ENCODE results near the gene TMEM81. TPM values are rescaled to one million over a fixed set of nuclear protein-coding genes. Genes with fewer than 3 reads are reported as not detected.

Gene TMEM81
- total and polyA plus RNA-seq, 4 donors: 0.78 to 2.8 (median 0.89) TPM

DNA sequence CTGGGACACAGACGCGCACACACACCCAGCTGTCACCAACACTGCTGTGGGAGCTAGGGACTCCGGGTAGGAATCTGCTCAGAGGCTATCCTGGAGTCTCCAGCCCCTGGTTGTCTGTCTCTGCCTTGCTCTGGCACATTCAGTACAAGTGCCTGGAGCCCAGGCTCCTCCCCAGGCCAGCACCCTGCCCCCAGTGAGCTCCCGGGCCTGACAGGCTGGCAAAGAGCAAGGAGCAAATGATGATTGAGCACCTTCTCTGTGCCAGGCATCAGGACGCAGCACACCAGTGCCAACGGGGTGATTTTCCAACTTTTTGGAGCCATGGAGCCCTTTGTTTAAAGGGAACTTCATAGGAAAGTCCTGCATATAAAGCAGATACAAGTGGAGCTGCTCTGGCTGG is 34.8 kb downstream of the TMEM81 start:
- Histone ChIP-seq H3K36me3 (ENCODE audit: control insufficient read depth in 4 of 4, insufficient read depth in 3 of 4, low read depth in 1 of 4, low read length in 3 of 4) (no peaks in the 10 kb centered on the region), H3K4me1 (ENCODE audit: control insufficient read depth in 4 of 4, insufficient read depth in 4 of 4, low read length in 3 of 4) (peaks cover 0 to 9% (median 2%) of the 10 kb centered on the region in 4 donors), H3K9me3 (ENCODE audit: control insufficient read depth in 4 of 4, low read length in 3 of 4) (no peaks in the 10 kb centered on the region), H3K9ac (ENCODE audit: low read depth in 1 of 2, low read length in 2 of 2) (no peak overlapping the region), H3K27ac (ENCODE audit: low read depth in 1 of 2, low read length in 2 of 2) (no peak overlapping the region), H3K4me3 (ENCODE audit: low read depth in 1 of 3, low read length in 3 of 3) (no peak overlapping the region), H3K27me3 (ENCODE audit: control insufficient read depth in 4 of 4, insufficient read depth in 4 of 4, low read length in 3 of 4) (no peaks in the 10 kb centered on the region)
- no peak for DNase-seq (ENCODE audit: low spot score)
- TF ChIP-seq HNF4A (conservative IDR thresholded peaks at IDR 0.05) (peak in 1 of 2 donors; percentile 58), GABPA (IDR thresholded peaks at IDR 0.05 in 1 of 2, conservative IDR thresholded peaks at IDR 0.05 in 1 of 2) (no peak)
- 57% methylated on average over 6 of the region's 6 CpGs for WGBS

DNA sequence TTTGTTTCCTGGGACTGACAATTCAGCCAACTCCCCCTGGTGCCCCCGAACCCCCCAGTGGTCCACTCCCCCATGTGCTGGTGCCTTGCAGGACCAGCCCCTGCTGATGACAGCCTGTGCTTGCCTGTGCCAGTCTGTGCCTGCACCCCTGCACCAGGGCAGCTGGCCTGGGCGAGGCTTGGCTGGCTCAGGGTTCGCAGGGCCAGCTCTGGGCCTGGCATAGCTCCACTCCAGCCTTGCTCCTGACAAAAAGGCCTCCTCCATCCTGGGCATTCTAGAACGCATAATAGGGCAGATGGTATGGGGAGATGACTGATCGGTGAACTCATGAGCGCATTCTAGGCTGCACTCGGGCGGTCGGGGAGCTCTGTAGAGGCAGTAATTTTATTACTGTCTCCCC is 35.9 kb downstream of the TMEM81 start:
- 87% methylated on average over 9 of the region's 9 CpGs for WGBS
- no peak for DNase-seq (ENCODE audit: low spot score)
- Histone ChIP-seq H3K27me3 (ENCODE audit: control insufficient read depth in 4 of 4, insufficient read depth in 4 of 4, low read length in 3 of 4) (no peaks in the 10 kb centered on the region), H3K9ac (ENCODE audit: low read depth in 1 of 2, low read length in 2 of 2) (no peak overlapping the region), H3K36me3 (ENCODE audit: control insufficient read depth in 4 of 4, insufficient read depth in 3 of 4, low read depth in 1 of 4, low read length in 3 of 4) (no peaks in the 10 kb centered on the region), H3K9me3 (ENCODE audit: control insufficient read depth in 4 of 4, low read length in 3 of 4) (no peaks in the 10 kb centered on the region), H3K4me3 (ENCODE audit: low read depth in 1 of 3, low read length in 3 of 3) (no peak overlapping the region), H3K27ac (ENCODE audit: low read depth in 1 of 2, low read length in 2 of 2) (no peak overlapping the region), H3K4me1 (ENCODE audit: control insufficient read depth in 4 of 4, insufficient read depth in 4 of 4, low read length in 3 of 4) (peaks cover 0 to 9% (median 2%) of the 10 kb centered on the region in 4 donors)
- TF ChIP-seq TAF1 (conservative IDR thresholded peaks at IDR 0.05) (no peak), HNF4A (conservative IDR thresholded peaks at IDR 0.05) (no peak), EGR1 (IDR thresholded peaks at IDR 0.05; ENCODE audit: low read depth in 2 of 2) (no peak), RXRA (IDR thresholded peaks at IDR 0.05) (no peak), YY1 (IDR thresholded peaks at IDR 0.05) (no peak)
- TF ChIP-seq, protein P1, sequence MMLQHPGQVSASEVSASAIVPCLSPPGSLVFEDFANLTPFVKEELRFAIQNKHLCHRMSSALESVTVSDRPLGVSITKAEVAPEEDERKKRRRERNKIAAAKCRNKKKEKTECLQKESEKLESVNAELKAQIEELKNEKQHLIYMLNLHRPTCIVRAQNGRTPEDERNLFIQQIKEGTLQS (IDR thresholded peaks at IDR 0.05): no peak

DNA sequence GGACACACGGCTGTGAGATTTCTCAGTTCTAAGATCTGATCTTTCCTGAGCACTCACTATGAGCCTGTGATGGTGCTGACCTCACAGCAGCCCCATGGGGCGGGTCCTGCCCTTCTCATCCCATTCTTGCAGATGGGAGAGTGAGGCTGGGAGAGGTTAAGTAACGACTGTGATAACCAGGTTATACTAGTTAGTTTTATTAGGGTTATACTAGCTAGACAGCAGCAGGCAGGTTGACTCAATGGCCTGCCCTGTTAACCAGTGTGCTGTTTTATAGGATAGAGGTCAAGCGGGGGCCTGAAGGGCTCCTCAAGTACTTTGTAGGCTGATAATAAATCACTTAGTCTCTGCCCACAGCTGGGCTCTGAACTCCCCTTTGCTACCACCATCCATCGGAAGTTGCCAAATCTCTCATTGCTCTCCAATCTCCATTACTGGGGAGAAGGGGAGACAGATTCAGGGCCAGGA is 36.5 kb downstream of the TMEM81 start:
- Histone ChIP-seq H3K9me3 (ENCODE audit: control insufficient read depth in 4 of 4, low read length in 3 of 4) (no peaks in the 10 kb centered on the region), H3K4me1 (ENCODE audit: control insufficient read depth in 4 of 4, insufficient read depth in 4 of 4, low read length in 3 of 4) (peaks cover 0 to 9% (median 2%) of the 10 kb centered on the region in 4 donors), H3K36me3 (ENCODE audit: control insufficient read depth in 4 of 4, insufficient read depth in 3 of 4, low read depth in 1 of 4, low read length in 3 of 4) (no peaks in the 10 kb centered on the region), H3K27ac (ENCODE audit: low read depth in 1 of 2, low read length in 2 of 2) (no peak overlapping the region), H3K4me3 (ENCODE audit: low read depth in 1 of 3, low read length in 3 of 3) (no peak overlapping the region), H3K27me3 (ENCODE audit: control insufficient read depth in 4 of 4, insufficient read depth in 4 of 4, low read length in 3 of 4) (no peaks in the 10 kb centered on the region), H3K9ac (ENCODE audit: low read depth in 1 of 2, low read length in 2 of 2) (no peak overlapping the region)
- DNase-seq (ENCODE audit: low spot score): no peak
- 88% methylated on average over 5 of the region's 5 CpGs for WGBS
- TF ChIP-seq, protein P2, sequence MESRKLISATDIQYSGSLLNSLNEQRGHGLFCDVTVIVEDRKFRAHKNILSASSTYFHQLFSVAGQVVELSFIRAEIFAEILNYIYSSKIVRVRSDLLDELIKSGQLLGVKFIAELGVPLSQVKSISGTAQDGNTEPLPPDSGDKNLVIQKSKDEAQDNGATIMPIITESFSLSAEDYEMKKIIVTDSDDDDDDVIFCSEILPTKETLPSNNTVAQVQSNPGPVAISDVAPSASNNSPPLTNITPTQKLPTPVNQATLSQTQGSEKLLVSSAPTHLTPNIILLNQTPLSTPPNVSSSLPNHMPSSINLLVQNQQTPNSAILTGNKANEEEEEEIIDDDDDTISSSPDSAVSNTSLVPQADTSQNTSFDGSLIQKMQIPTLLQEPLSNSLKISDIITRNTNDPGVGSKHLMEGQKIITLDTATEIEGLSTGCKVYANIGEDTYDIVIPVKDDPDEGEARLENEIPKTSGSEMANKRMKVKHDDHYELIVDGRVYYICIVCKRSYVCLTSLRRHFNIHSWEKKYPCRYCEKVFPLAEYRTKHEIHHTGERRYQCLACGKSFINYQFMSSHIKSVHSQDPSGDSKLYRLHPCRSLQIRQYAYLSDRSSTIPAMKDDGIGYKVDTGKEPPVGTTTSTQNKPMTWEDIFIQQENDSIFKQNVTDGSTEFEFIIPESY (IDR thresholded peaks at IDR 0.05): no peak
- TF ChIP-seq, protein P3, sequence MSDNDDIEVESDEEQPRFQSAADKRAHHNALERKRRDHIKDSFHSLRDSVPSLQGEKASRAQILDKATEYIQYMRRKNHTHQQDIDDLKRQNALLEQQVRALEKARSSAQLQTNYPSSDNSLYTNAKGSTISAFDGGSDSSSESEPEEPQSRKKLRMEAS (IDR thresholded peaks at IDR 0.05): no peak
- TF ChIP-seq GABPA (IDR thresholded peaks at IDR 0.05 in 1 of 2, conservative IDR thresholded peaks at IDR 0.05 in 1 of 2): no peak
- no peak for TF ChIP-seq HNF4A (conservative IDR thresholded peaks at IDR 0.05)
- no peak for TF ChIP-seq EGR1 (IDR thresholded peaks at IDR 0.05; ENCODE audit: low read depth in 2 of 2)
- no peak for TF ChIP-seq FOXA2 (IDR thresholded peaks at IDR 0.05)
- no peak for TF ChIP-seq SP1 (IDR thresholded peaks at IDR 0.05)

DNA sequence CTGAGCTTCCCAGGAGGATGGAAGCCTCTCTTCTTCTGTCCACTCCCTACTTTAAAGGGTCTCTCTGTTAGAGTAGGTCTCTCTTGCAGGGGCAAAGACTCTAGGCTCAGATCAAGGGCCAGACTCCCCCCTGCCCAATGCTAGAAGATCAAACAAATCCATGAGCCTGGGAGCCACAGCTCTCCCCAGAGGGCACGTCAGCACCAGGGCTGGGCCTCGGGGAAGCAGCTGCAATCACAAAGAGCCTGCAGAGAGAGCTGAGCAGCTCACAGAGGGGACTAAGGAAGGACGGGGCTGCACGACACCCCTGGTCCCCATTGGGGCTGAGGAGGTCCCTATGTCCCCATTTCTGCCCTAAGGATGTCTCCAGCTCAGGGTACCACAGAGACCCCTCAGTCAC is 37.4 kb downstream of the TMEM81 start:
- H3K27me3 ChIP-seq (ENCODE audit: control insufficient read depth in 4 of 4, insufficient read depth in 4 of 4, low read length in 3 of 4): no peaks in the 10 kb centered on the region
- H3K4me3 ChIP-seq (ENCODE audit: low read depth in 1 of 3, low read length in 3 of 3): no peak overlapping the region
- peaks cover 0 to 12% (median 4%) of the 10 kb centered on the region in 4 donors for H3K4me1 ChIP-seq (ENCODE audit: control insufficient read depth in 4 of 4, insufficient read depth in 4 of 4, low read length in 3 of 4)
- no peak overlapping the region for H3K9ac ChIP-seq (ENCODE audit: low read depth in 1 of 2, low read length in 2 of 2)
- no peak for DNase-seq (ENCODE audit: low spot score)
- H3K9me3 ChIP-seq (ENCODE audit: control insufficient read depth in 4 of 4, low read length in 3 of 4): no peaks in the 10 kb centered on the region
- H3K36me3 ChIP-seq (ENCODE audit: control insufficient read depth in 4 of 4, insufficient read depth in 3 of 4, low read depth in 1 of 4, low read length in 3 of 4): no peaks in the 10 kb centered on the region
- H3K27ac ChIP-seq (ENCODE audit: low read depth in 1 of 2, low read length in 2 of 2): no peak overlapping the region
- WGBS: 80% methylated on average over 4 of the region's 4 CpGs
- no peak for TF ChIP-seq JUND (IDR thresholded peaks at IDR 0.05)
- no peak for TF ChIP-seq FOXA2 (IDR thresholded peaks at IDR 0.05)
- no peak for TF ChIP-seq FOXA1 (IDR thresholded peaks at IDR 0.05)
- TF ChIP-seq, protein P2 (IDR thresholded peaks at IDR 0.05): no peak
- TF ChIP-seq, protein P1 (IDR thresholded peaks at IDR 0.05): no peak
- no peak for TF ChIP-seq REST (IDR thresholded peaks at IDR 0.05)
- no peak for TF ChIP-seq TAF1 (conservative IDR thresholded peaks at IDR 0.05)
- TF ChIP-seq NR2F2 (IDR thresholded peaks at IDR 0.05): no peak
